Fibroblast of lung (primary cell): ENCODE measurements around the gene TBC1D19. TPM values are rescaled to one million over a fixed set of nuclear protein-coding genes. Genes with fewer than 3 reads are reported as not detected.

Experiments used
- DNase-seq, 2 donors: peaks; one replicate each; pipeline versions ENCODE4 v3.0.0 to v3.0.0-alpha.2; 2010; ENCODE audit warnings: low read depth in 2 of 2
- H2AFZ ChIP-seq: 2 replicates; pipeline ENCODE4 v1.5.1; 2012; ENCODE audit warnings: low read length, control low read depth, inconsistent platforms
- H3K27ac ChIP-seq: 2 replicates; pipeline ENCODE4 v1.5.1; 2011; ENCODE audit warnings: low read length, control low read depth; ENCODE audit not compliant: insufficient read depth
- H3K27me3 ChIP-seq: 2 replicates; pipeline ENCODE4 v1.5.1; 2011; ENCODE audit warnings: mild to moderate bottlenecking, low read length; ENCODE audit not compliant: control insufficient read depth, insufficient read depth
- H3K36me3 ChIP-seq: 2 replicates; pipeline ENCODE4 v1.5.1; 2011; ENCODE audit warnings: low read length; ENCODE audit not compliant: control insufficient read depth, insufficient read depth
- H3K4me1 ChIP-seq: 2 replicates; pipeline ENCODE4 v1.5.1; 2011; ENCODE audit warnings: low read length; ENCODE audit not compliant: control insufficient read depth, insufficient read depth; ENCODE audit errors: extremely low read depth
- H3K4me2 ChIP-seq: 2 replicates; pipeline ENCODE4 v1.5.1; 2011; ENCODE audit warnings: low read length, control low read depth; ENCODE audit not compliant: insufficient read depth; ENCODE audit errors: extremely low read depth
- H3K4me3 ChIP-seq, 4 experiments: fragments of 200-600 bp in 1 of 4; sonication (generic) in 1 of 4; replicated peaks in 1 of 4; 2 replicates each; pipeline ENCODE4 v1.5.1; 2011 to 2016; ENCODE audit warnings: low read length in 4 of 4, low read depth in 3 of 4, mild to moderate bottlenecking in 3 of 4, control low read depth in 2 of 4, inconsistent platforms in 1 of 4, mixed read lengths in 1 of 4; ENCODE audit not compliant: insufficient read depth in 1 of 4; ENCODE audit errors: control extremely low read depth in 1 of 4
- H3K79me2 ChIP-seq: 2 replicates; pipeline ENCODE4 v1.5.1; 2012; ENCODE audit warnings: mild to moderate bottlenecking, low read length, inconsistent platforms; ENCODE audit not compliant: control insufficient read depth, insufficient read depth
- H3K9ac ChIP-seq: 2 replicates; pipeline ENCODE4 v1.5.1; 2011; ENCODE audit warnings: mild to moderate bottlenecking, low read length, control low read depth; ENCODE audit not compliant: insufficient read depth
- H3K9me3 ChIP-seq: 2 replicates; pipeline ENCODE4 v1.5.1; 2012; ENCODE audit warnings: low read depth, low read length; ENCODE audit not compliant: control insufficient read depth, insufficient read depth
- H4K20me1 ChIP-seq: 2 replicates; pipeline ENCODE4 v1.5.1; 2011; ENCODE audit warnings: low read length; ENCODE audit not compliant: control insufficient read depth, insufficient read depth; ENCODE audit errors: extremely low read depth
- CTCF ChIP-seq, 2 donors: IDR thresholded peaks in 1 of 2; conservative IDR thresholded peaks in 1 of 2; 1 replicate in 1 of 2; 2 replicates in 1 of 2; pipeline ENCODE4 v1.5.1; 2011 to 2012; ENCODE audit warnings: low read length in 2 of 2, control low read depth in 1 of 2, inconsistent platforms in 1 of 2, low read depth in 1 of 2, mild to moderate bottlenecking in 1 of 2
- EZH2 ChIP-seq: IDR thresholded peaks from 2 replicates; pipeline ENCODE4 v1.5.1; 2012; ENCODE audit warnings: low read length, control low read depth, mild to moderate bottlenecking; ENCODE audit errors: missing control alignments
- polyA plus RNA-seq, 2 donors: library from polyadenylated mRNA; depleted of rRNA in 1 of 2; stranded (reverse) in 1 of 2; unstranded in 1 of 2; fragments of >200 nt; gene quantifications; 2 replicates each; pipeline ENCODE4 v1.2.1, GENCODE V29; 2011 to 2012; ENCODE audit warnings: missing spikeins in 1 of 2
- total RNA-seq: library from RNA; depleted of rRNA; stranded (reverse); fragments of >200 nt; gene quantifications from 2 replicates; pipeline ENCODE4 v1.2.1, GENCODE V29; 2014

Gene TBC1D19
- total and polyA plus RNA-seq, 2 donors (not counting 1 experiment from before 2014, with no cell fraction given), result 38.2 to 132 TPM

- DNase-seq, result no peak
- no peaks in the 10 kb centered on the region for H3K79me2 ChIP-seq
These were observed 17.3 kb downstream of the TBC1D19 start for GRCh38 chr4:26601204-26601603.

DNA sequence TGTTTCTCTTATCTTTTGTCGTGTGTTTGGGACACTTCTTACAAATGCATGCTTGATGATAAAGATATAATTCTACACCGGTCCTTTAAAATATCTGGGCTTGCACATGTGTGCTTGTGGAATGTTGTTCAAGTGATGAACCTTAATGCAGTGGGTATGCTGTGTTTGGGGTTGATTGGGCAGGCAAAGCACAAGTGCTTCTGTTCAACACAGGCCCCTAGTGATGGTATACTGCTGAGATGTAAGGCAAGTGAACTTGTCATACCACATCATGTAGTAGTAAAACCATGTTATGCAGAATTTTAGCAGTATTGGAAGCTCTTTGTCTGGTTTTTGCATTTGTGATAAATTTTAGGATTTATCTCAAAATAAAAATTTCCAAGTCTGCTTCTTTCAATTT lies 23.9 kb downstream of the TBC1D19 start:
- Histone ChIP-seq H3K27ac (no peak overlapping the region), H3K9me3 (no peaks in the 10 kb centered on the region), H3K36me3 (no peaks in the 10 kb centered on the region), H3K9ac (no peak overlapping the region), H3K4me1 (no peaks in the 10 kb centered on the region), H3K79me2 (no peaks in the 10 kb centered on the region), H4K20me1 (no peaks in the 10 kb centered on the region), H2AFZ (no peak overlapping the region), H3K27me3 (no peaks in the 10 kb centered on the region), H3K4me2 (no peak overlapping the region), H3K4me3 (no peak overlapping the region)
- TF ChIP-seq EZH2 (no peak), CTCF (conservative IDR thresholded peaks at IDR 0.05 in 1 of 2, IDR thresholded peaks at IDR 0.05 in 1 of 2; ENCODE audit: low read depth in 1 of 2, low read length in 2 of 2) (no peak)
- no peak for DNase-seq

More at GRCh38 chr4:26601204-26601603, 17.3 kb downstream of the TBC1D19 start:
- TF ChIP-seq EZH2 (no peak), CTCF (conservative IDR thresholded peaks at IDR 0.05 in 1 of 2, IDR thresholded peaks at IDR 0.05 in 1 of 2; ENCODE audit: low read depth in 1 of 2, low read length in 2 of 2) (no peak)
- Histone ChIP-seq H4K20me1 (no peaks in the 10 kb centered on the region), H2AFZ (no peak overlapping the region), H3K9ac (no peak overlapping the region), H3K27me3 (no peaks in the 10 kb centered on the region), H3K9me3 (no peaks in the 10 kb centered on the region), H3K4me2 (no peak overlapping the region), H3K27ac (no peak overlapping the region), H3K4me1 (no peaks in the 10 kb centered on the region), H3K4me3 (no peak overlapping the region), H3K36me3 (no peaks in the 10 kb centered on the region)

DNA sequence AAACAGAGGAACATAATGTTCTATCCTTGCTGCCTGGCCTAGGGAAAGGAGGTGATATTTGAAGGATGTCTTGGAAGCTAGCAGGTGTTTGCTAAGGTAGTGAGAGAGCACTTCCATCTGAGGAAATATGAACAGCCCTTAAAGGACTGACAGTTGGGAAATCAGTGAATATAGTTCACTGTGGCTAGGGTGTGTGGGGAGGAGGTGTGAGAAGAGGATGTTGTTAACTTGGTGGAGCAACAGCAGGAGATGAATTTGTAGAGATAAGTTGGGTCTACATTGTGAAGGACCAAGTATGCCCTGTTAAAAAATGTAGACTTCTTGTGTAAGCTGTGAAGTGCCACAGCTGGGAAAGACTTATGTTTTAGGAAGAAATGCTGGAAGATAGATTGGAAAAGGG lies 25.5 kb downstream of the TBC1D19 start:
- TF ChIP-seq CTCF (conservative IDR thresholded peaks at IDR 0.05 in 1 of 2, IDR thresholded peaks at IDR 0.05 in 1 of 2; ENCODE audit: low read depth in 1 of 2, low read length in 2 of 2) (no peak), EZH2 (no peak)
- no peak overlapping the region for H3K27ac ChIP-seq
- H2AFZ ChIP-seq, result no peak overlapping the region
- H3K4me3 ChIP-seq, result no peak overlapping the region
- H3K79me2 ChIP-seq, result no peaks in the 10 kb centered on the region
- no peaks in the 10 kb centered on the region for H3K27me3 ChIP-seq
- H4K20me1 ChIP-seq, result no peaks in the 10 kb centered on the region
- H3K4me2 ChIP-seq, result no peak overlapping the region
- H3K9ac ChIP-seq, result no peak overlapping the region
- no peaks in the 10 kb centered on the region for H3K4me1 ChIP-seq
- DNase-seq, result no peak
- no peaks in the 10 kb centered on the region for H3K36me3 ChIP-seq
- H3K9me3 ChIP-seq, result no peaks in the 10 kb centered on the region
